PC-3 (cell line): ENCODE data around the gene TARBP1. TPM values are rescaled to one million over a fixed set of nuclear protein-coding genes. Genes with fewer than 3 reads are reported as not detected.

Source experiments
- ATAC-seq: fragments of 200-7000 bp; cut with Tn5 transposase; 2 replicates; pipeline ENCODE4 v1.9.1; 2020; ENCODE audit warnings: mild to moderate bottlenecking, moderate library complexity
- BruUV-seq: library from RNA; stranded (reverse); fragments of 400-500 nt; replicated peaks from 2 replicates; lab custom pipeline; 2021; lab: Mats Ljungman, UMichigan
- CTCF ChIA-PET: fragments of 300-600 bp; sonication (Branson Sonifier 250); formaldehyde crosslinking; loops from one replicate; lab custom pipeline; 2022; ENCODE audit warnings: antibody characterized with exemption; lab: Charles Lee
- POLR2A ChIA-PET: fragments of 300-600 bp; sonication (Branson Sonifier 250); formaldehyde crosslinking; loops from one replicate; lab custom pipeline; 2022; ENCODE audit warnings: antibody characterized with exemption; ENCODE audit not compliant: unreplicated experiment; lab: Charles Lee
- DNase-seq: peaks from one replicate; pipeline ENCODE4 v3.0.0-alpha.2; 2015
- H2AFZ ChIP-seq: fragments of 300-600 bp; sonication (generic); 2 replicates; pipeline ENCODE4 v1.6.0; 2016; ENCODE audit warnings: antibody characterized with exemption, low read length
- H3F3A ChIP-seq: fragments of 300-600 bp; sonication (generic); one replicate; pipeline ENCODE4 v1.6.0; 2017; ENCODE audit warnings: antibody characterized with exemption, low read length, control low read depth, mild to moderate bottlenecking; ENCODE audit not compliant: unreplicated experiment
- H3K27ac ChIP-seq: fragments of 300-600 bp; sonication (generic); 2 replicates; pipeline ENCODE4 v1.5.1; 2016; ENCODE audit warnings: mild to moderate bottlenecking, low read length
- H3K27me3 ChIP-seq: fragments of 300-600 bp; sonication (generic); 2 replicates; pipeline ENCODE4 v1.6.1; 2016; ENCODE audit warnings: low read length, mixed read lengths
- H3K36me3 ChIP-seq: fragments of 300-600 bp; sonication (generic); 2 replicates; pipeline ENCODE4 v1.6.1; 2016; ENCODE audit warnings: low read depth, mixed run types, low read length, mixed read lengths
- H3K4me1 ChIP-seq: fragments of 300-600 bp; sonication (generic); 2 replicates; pipeline ENCODE4 v1.5.1; 2016; ENCODE audit warnings: low read length; ENCODE audit not compliant: insufficient read depth
- H3K4me2 ChIP-seq: fragments of 300-600 bp; sonication (generic); 2 replicates; pipeline ENCODE4 v1.6.0; 2016; ENCODE audit warnings: low read length
- H3K4me3 ChIP-seq: fragments of 300-600 bp; sonication (generic); 2 replicates; pipeline ENCODE4 v1.5.1; 2016; ENCODE audit warnings: mild to moderate bottlenecking, low read length, mixed read lengths
- H3K79me2 ChIP-seq: fragments of 300-600 bp; sonication (generic); 2 replicates; pipeline ENCODE4 v1.6.1; 2017; ENCODE audit warnings: low read length, mixed read lengths
- H3K9ac ChIP-seq: fragments of 300-600 bp; sonication (generic); 2 replicates; pipeline ENCODE4 v1.6.0; 2016; ENCODE audit warnings: mild to moderate bottlenecking, low read length
- H3K9me2 ChIP-seq: fragments of 300-600 bp; sonication (generic); replicated peaks from 2 replicates; pipeline ENCODE4 v1.6.1; 2016; ENCODE audit warnings: mixed run types, low read length, mixed read lengths
- H3K9me3 ChIP-seq: fragments of 300-600 bp; sonication (generic); 2 replicates; pipeline ENCODE4 v1.6.1; 2016; ENCODE audit warnings: low read length, mixed read lengths
- H4K20me1 ChIP-seq: fragments of 300-600 bp; sonication (generic); 2 replicates; pipeline ENCODE4 v1.6.1; 2016; ENCODE audit warnings: low read length, mixed read lengths
- CTCF ChIP-seq: fragments of 300-600 bp; sonication (generic); conservative IDR thresholded peaks from 2 replicates; pipeline ENCODE4 v1.5.1; 2017; ENCODE audit warnings: antibody characterized with exemption, low read depth, mild to moderate bottlenecking, low read length
- EZH2 ChIP-seq: fragments of 300-600 bp; sonication (generic); IDR thresholded peaks from one replicate; pipeline ENCODE4 v1.6.1; 2017; ENCODE audit warnings: antibody characterized with exemption, mild to moderate bottlenecking, low read length; ENCODE audit not compliant: unreplicated experiment
- EZH2phosphoT487 ChIP-seq: fragments of 300-600 bp; sonication (generic); IDR thresholded peaks from 2 replicates; pipeline ENCODE4 v1.6.1; 2018; ENCODE audit warnings: mild to moderate bottlenecking, antibody characterized with exemption, low read length, borderline replicate concordance
- intact Hi-C: fragments of 100-400 bp; cut with micrococcal nuclease; formaldehyde crosslinking; loops from 2 replicates; pipeline ENCODE4 v1.9.0; 2023
- total RNA-seq: library from RNA; depleted of rRNA; stranded (reverse); fragments of >200 nt; gene quantifications from 2 replicates; pipeline ENCODE4 v1.2.3, GENCODE V29; 2014

Gene TARBP1
- total RNA-seq, 1 experiment from 2014 or later = 15.1 TPM

DNA sequence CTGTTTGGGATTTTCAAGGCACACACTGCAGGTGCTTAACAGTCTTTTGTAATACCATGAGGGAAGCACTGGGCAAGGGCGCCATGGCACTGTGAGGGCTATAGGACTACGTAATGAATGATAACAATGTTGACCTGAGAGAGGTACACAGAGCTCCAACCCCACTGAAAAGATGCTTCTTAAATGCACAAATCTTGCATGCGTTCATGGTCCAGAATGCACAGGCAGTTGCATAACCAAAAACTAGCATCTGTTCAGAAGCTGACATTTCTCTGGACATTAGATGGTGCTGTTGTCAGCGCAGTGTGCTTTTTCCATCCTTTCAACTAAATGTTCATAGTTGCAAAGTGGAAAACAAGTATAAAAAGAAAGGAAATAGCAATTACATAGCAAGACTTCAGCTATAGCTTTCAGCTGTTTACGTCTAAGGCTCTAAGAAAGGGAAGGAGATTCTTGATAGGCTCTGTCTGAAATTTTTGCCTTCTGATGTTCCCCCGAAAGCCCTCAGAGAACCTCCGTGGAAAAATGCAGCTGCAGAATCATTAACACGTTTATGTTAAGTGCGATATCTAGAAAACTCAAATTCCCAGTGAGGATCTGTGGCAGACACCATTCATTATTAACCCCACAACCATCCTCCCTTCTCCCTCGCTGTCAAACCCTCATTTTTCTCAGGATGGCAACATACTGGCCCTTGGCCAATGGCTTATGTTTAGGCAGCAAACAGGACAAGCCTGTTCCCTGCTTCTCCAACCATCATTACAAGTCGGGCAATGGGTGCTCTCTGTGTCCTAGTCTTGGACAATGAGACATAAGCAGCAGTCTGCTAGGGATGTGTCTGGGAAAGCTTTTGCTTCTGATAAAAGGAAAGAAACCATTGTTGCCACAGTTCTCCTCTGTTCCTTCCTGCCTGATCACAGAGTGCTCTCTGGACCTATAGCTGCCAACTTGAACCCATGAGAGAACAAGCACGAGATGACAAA lies 8.2 kb upstream of the TARBP1 start:
- POLR2A ChIA-PET = no interaction called here
- CTCF ChIA-PET = interaction anchor here (1.2 kb wide), 1 partner anchor 8 kb away, joined by 5 read pairs; no protein-coding TSS in a partner anchor
- no peaks in the 10 kb centered on the region for H3K79me2 ChIP-seq
- peak; percentile 85 for ATAC-seq
- H3K4me3 ChIP-seq = peak overlapping the region; percentile 49
- no peaks in the 10 kb centered on the region for H4K20me1 ChIP-seq
- H3K27ac ChIP-seq = no peak overlapping the region
- no peaks in the 10 kb centered on the region for H3K27me3 ChIP-seq
- H3K4me2 ChIP-seq = peak overlapping the region; percentile 81
- no peaks in the 10 kb centered on the region for H3K9me2 ChIP-seq
- H2AFZ ChIP-seq = peak overlapping the region; percentile 60; the same call in 1 of the 2 replicates
- no peak overlapping the region for H3K9ac ChIP-seq
- TF ChIP-seq CTCF (peak; percentile 87), EZH2 (no peak), EZH2phosphoT487 (no peak)
- no TSS peak for BruUV-seq
- intact Hi-C loops = no loop called here
- no peaks in the 10 kb centered on the region for H3K9me3 ChIP-seq
- DNase-seq = peak; percentile 71
- H3K36me3 ChIP-seq = no peaks in the 10 kb centered on the region
- peaks cover 11% of the 10 kb centered on the region for H3K4me1 ChIP-seq
- H3F3A ChIP-seq = no peaks in the 10 kb centered on the region

- H2AFZ ChIP-seq = no peak overlapping the region
- DNase-seq (no peak), ATAC-seq (no peak)
- H3K79me2 ChIP-seq = no peaks in the 10 kb centered on the region
- ChIA-PET CTCF (no interaction called here), POLR2A (no interaction called here)
- intact Hi-C loops = no loop called here
- peaks cover 11% of the 10 kb centered on the region for H3K4me1 ChIP-seq
- no peaks in the 10 kb centered on the region for H3K9me2 ChIP-seq
- no TSS peak for BruUV-seq
- H3K36me3 ChIP-seq = no peaks in the 10 kb centered on the region
- H3K27ac ChIP-seq = no peak overlapping the region
- H3K4me3 ChIP-seq = no peak overlapping the region
- H3K27me3 ChIP-seq = no peaks in the 10 kb centered on the region
- H3K9me3 ChIP-seq = no peaks in the 10 kb centered on the region
- TF ChIP-seq EZH2phosphoT487 (no peak), CTCF (no peak), EZH2 (no peak)
- H4K20me1 ChIP-seq = no peaks in the 10 kb centered on the region
- no peak overlapping the region for H3K4me2 ChIP-seq
- H3K9ac ChIP-seq = no peak overlapping the region
- no peaks in the 10 kb centered on the region for H3F3A ChIP-seq
Measured at GRCh38 chr1:234484991-234485739, 6.2 kb upstream of the TARBP1 start.
